ENCODE data around the gene ICAM1. TPM values are rescaled to one million over a fixed set of nuclear protein-coding genes. Genes with fewer than 3 reads are reported as not detected.

ICAM1 gene
- total RNA-seq, 1 donor from 2014 or later = 245 TPM

- no peaks in the 10 kb centered on the region for H3K9me3 ChIP-seq
- no peak for TF ChIP-seq CTCF (IDR thresholded peaks at IDR 0.05)
- intact Hi-C loops (cut with DNase I) = no loop called here
- H3K36me3 ChIP-seq = no peaks in the 10 kb centered on the region
- H3K27ac ChIP-seq = peak overlapping the region; percentile 11
- ATAC-seq (no peak), DNase-seq (no peak)
- H3K4me3 ChIP-seq = no peak overlapping the region
- no peaks in the 10 kb centered on the region for H3K27me3 ChIP-seq
- no peaks in the 10 kb centered on the region for H3K4me1 ChIP-seq
Measured at GRCh38 chr19:10266706-10267105, 4.2 kb upstream of the ICAM1 start.

GRCh38 chr19:10268071-10268470, 2.8 kb upstream of the ICAM1 start:
- intact Hi-C loops (cut with DNase I) = loop anchor here (2.0 kb wide), 1 partner anchor 121 kb away; no protein-coding TSS in a partner anchor
- no peaks in the 10 kb centered on the region for H3K27me3 ChIP-seq
- DNase-seq (no peak), ATAC-seq (no peak)
- H3K4me1 ChIP-seq = peaks cover 6% of the 10 kb centered on the region
- TF ChIP-seq CTCF (IDR thresholded peaks at IDR 0.05) = no peak
- no peak overlapping the region for H3K4me3 ChIP-seq
- no peaks in the 10 kb centered on the region for H3K36me3 ChIP-seq
- H3K27ac ChIP-seq = peak overlapping the region; percentile 95
- no peaks in the 10 kb centered on the region for H3K9me3 ChIP-seq

GRCh38 chr19:10269333-10270179, 1.4 kb upstream of the ICAM1 start:
- H3K27me3 ChIP-seq = no peaks in the 10 kb centered on the region
- ATAC-seq = peak; percentile 81
- peaks cover 7% of the 10 kb centered on the region for H3K36me3 ChIP-seq
- H3K27ac ChIP-seq = peak overlapping the region; percentile 95
- peak; percentile 95 for TF ChIP-seq CTCF (IDR thresholded peaks at IDR 0.05)
- H3K9me3 ChIP-seq = no peaks in the 10 kb centered on the region
- H3K4me3 ChIP-seq = peak overlapping the region; percentile 80
- peaks cover 11% of the 10 kb centered on the region for H3K4me1 ChIP-seq
- intact Hi-C loops (cut with DNase I) = loop anchor here (2.0 kb wide), 1 partner anchor 119 kb away; no protein-coding TSS in a partner anchor
- peak; percentile 94 for DNase-seq

GRCh38 chr19:10270180-10270615, 722 bp upstream of the ICAM1 start:
- ATAC-seq (peak; percentile 76), DNase-seq (peak; percentile 93)
- Histone ChIP-seq H3K27ac (peak overlapping the region; percentile 95), H3K4me3 (peak overlapping the region; percentile 80), H3K9me3 (no peaks in the 10 kb centered on the region), H3K4me1 (peaks cover 16% of the 10 kb centered on the region), H3K27me3 (no peaks in the 10 kb centered on the region), H3K36me3 (peaks cover 14% of the 10 kb centered on the region)
- intact Hi-C loops (cut with DNase I) = no loop called here
- no peak for TF ChIP-seq CTCF (IDR thresholded peaks at IDR 0.05)

GRCh38 chr19:10271543-10272086, 695 bp downstream of the ICAM1 start:
- no peak for ATAC-seq
- DNase-seq = no peak
- no peak for TF ChIP-seq CTCF (IDR thresholded peaks at IDR 0.05)

More at GRCh38 chr19:10271543-10272086, 695 bp downstream of the ICAM1 start:
- Histone ChIP-seq H3K4me1 (peaks cover 18% of the 10 kb centered on the region), H3K4me3 (peak overlapping the region; percentile 80), H3K27ac (peak overlapping the region; percentile 95), H3K9me3 (no peaks in the 10 kb centered on the region), H3K36me3 (peaks cover 28% of the 10 kb centered on the region), H3K27me3 (no peaks in the 10 kb centered on the region)
- intact Hi-C loops (cut with DNase I) = no loop called here
